ENCODE data around the gene ARHGEF2.
"Not testable (repeated sequence)": the region's sequence is repeated elsewhere in the genome, so short reads cannot be mapped to it uniquely, and the experiment has no call there.

Gene ARHGEF2

DNA sequence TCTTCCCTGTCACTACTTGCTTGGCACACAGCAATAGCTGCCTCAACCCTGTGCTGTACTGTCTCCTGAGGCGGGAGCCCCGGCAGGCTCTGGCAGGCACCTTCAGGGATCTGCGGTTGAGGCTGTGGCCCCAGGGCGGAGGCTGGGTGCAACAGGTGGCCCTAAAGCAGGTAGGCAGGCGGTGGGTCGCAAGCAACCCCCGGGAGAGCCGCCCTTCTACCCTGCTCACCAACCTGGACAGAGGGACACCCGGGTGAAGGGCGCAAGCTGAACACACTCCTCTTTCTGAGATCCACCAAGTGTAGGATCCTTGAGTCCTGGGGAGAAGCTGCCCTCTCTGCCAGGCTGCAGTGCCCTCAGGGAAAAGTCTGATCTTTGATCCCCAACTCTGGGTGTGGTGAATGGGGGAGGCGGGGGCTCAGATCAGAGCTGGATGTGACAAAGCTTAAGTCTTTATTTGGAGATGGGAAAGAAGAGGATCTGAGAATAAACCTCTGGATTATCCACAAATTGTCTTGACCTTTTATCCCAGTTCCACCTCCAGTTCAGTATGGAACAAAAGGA, 35.7 kb downstream of the ARHGEF2 start:
- DNase-seq (ENCODE audit: low read depth in 2 of 2): no peak

DNA sequence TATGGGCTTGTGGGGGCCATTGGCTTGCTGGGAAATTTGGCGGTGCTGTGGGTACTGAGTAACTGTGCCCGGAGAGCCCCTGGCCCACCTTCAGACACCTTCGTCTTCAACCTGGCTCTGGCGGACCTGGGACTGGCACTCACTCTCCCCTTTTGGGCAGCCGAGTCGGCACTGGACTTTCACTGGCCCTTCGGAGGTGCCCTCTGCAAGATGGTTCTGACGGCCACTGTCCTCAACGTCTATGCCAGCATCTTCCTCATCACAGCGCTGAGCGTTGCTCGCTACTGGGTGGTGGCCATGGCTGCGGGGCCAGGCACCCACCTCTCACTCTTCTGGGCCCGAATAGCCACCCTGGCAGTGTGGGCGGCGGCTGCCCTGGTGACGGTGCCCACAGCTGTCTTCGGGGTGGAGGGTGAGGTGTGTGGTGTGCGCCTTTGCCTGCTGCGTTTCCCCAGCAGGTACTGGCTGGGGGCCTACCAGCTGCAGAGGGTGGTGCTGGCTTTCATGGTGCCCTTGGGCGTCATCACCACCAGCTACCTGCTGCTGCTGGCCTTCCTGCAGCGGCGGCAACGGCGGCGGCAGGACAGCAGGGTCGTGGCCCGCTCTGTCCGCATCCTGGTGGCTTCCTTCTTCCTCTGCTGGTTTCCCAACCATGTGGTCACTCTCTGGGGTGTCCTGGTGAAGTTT, 36.4 kb downstream of the ARHGEF2 start:
- DNase-seq (ENCODE audit: low read depth in 2 of 2): no peak

DNA sequence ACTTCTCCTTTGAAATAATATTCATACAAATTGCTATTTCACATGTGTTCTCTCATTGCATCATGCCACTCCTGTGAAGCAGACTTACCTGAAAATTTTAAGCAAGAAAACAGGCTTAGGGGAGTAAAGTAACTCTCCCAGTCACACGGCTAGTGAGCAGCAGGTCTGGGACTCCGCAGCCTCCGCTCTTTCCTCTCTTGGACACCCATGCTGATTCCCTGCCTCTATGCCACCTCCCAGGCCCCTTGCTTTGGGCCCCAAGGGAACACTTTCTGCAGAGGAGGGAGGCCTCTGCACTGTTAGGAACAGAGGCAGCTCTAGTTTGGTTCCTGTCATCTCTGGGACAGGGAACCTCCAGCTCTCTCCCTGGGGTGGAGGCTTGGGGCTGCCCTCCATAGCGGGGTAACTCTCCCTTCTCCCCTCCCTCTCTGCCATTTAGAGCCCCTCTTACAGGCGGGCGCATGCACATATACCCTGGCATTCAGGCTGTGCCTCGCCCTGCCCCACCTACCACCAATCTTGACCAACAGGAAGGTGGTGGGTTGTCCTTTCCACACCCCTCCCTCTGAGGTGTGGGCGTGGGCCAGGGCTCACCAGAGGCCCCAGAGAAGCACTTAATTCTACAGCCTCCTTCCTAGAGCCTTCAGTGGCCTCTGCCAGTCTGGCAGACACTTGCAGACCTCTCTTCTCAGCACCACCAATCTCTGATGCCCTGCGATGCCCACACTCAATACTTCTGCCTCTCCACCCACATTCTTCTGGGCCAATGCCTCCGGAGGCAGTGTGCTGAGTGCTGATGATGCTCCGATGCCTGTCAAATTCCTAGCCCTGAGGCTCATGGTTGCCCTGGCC, 37.1 kb downstream of the ARHGEF2 start, which contains the start of gene RXFP4:
RXFP4 (plus strand) TSS at position 646 of the 852 bp plus-strand sequence; CDS start at position 718, 72 bp downstream.
- no peak for DNase-seq (ENCODE audit: low read depth in 2 of 2)

DNA sequence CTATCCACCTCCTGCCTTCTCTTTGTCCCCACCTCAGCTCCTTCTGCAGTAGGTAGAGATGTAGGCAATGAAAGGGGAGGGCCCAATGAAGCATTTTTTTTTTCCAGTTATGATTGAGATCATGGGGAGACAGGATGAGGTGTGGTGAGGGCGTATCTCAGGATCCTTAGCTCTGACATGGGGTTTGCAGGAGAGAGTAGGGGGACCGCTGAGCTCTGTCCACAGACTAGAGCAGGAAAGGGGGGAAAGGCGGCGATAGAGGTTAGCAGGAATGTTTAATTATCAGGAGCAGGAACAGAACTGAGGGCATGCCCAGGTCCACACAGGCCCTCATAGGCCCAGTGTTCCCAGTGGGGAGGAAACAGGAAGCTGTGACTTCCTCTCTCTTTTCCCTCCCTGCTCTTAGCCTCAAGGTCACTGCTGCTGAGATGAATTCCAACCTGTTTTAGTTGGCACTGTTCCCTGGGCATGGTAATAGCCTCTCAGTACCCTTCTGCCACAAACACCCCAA, 37.8 kb downstream of the ARHGEF2 start:
- DNase-seq (ENCODE audit: low read depth in 2 of 2): no peak

DNA sequence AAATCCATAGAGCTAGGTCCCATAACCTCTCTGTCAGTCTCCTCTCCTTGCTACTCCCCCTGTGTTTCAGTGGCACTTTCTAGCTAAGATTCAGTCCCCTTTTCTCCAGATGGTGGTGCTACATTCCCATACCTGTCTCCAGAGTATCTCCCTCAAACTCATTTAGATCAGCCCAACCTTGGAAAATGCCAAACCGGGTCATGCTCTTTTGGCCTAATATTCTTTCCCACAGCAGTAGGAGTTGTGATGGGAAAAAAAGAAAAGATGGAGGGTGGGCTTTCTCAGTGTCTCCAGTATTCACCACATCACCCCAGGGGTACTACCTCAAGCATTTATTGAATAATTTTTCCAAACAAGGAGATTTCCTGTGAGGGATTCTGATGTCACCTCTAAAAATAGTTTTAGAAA, 40.1 kb downstream of the ARHGEF2 start:
- no peak for DNase-seq (ENCODE audit: low read depth in 2 of 2)

DNA sequence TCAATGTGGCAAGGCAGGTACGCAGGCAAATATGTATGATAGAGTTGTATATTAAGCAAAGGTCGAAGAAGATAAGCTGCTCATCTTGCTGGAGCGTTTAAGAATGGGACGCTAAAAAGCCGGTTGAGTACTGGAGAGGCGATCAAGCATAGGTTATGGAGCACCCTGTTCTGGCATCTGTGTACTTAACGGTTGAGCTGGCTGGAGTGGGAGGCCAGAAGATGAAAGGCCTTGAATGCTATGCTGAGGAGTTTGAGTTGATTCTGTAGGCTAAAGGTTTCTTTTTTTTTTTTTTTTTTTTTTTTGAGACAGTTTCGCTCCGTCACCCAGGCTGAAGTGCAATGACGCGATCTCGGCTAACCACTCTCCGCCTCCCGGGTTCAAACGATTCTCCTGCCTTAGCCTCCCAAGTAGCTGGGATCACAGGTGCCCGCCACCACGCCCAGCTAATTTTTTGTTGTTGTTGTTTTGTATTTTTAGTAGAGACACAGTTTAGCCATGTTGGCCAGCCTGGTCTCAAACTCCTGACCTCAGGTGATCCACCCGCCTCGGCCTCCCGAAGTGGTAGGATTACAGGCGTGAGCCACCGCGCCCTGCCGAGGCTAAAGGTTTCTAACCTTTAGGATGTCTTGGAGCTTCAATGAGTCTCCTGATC, 43.3 kb downstream of the ARHGEF2 start:
- no peak for DNase-seq (ENCODE audit: low read depth in 2 of 2)

DNA sequence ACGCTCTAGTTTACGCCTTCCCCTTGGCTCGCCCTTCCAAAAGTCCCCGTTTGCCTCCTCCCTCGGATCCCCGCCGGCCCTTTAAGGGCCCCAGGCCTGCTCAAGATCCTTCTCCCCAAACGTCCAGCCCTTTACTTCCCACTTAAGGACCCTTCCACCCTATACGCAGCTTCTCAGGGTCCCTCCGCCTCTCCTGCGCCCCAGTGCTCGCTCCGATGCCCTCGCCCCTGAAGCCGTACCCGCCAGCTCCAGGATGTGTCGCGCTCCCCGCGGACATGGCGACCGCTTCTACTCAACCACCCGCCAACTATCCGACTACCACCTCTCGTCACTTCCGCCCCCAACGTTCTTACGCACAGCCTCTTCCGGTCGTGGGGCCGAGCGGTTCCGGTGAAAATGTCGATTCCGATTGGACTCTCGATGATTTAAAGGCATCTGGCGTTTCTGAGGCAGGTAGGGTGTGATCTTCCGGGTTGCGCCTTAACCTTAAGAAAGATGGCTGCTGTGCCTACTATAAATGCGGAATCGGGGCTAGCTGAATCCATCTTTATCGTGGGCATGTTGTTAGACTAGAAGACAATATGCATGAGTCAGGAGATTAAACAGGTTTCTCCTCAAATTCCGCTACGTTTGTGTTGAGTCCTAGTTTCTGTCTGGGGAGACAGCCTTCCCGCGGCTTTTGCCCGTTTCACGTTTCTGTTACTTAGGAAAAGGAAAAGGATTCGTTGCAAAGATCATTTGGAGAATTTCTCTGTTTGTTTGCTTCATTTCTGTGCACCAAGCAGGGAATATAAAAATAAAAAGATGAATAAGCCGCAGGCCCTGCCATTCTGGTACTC, 44.0 kb downstream of the ARHGEF2 start, which contains the start of gene KHDC4:
KHDC4 (minus strand) TSS at position 317 of the 839 bp plus-strand sequence; CDS start at position 277, 40 bp downstream.
- DNase-seq (ENCODE audit: low read depth in 2 of 2): peak; percentile 90 to 91

DNA sequence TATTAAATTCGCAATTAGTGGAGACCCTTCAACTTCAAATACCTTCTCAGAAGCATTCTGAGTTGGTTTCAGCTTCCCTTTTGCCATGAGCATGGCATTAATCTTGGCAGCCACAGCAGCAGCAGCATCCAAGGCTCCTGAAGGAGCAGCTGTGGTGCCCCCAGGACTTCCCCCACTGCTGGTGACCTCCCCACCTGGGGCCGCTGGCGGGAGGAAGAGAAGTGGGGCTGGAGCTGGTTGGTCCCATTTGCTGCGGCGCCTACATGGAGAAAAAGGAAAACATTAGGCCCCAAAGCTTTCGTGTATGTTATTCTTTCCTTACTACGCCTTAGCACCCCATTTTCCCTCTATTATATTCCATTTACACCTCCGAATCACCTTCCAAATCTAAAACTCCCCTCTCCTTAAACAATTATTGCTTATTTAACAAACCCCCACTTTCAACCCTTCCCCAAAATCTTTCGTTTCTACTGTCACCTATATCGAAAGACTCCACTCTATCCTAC, 44.7 kb downstream of the ARHGEF2 start:
- no peak for DNase-seq (ENCODE audit: low read depth in 2 of 2)

DNA sequence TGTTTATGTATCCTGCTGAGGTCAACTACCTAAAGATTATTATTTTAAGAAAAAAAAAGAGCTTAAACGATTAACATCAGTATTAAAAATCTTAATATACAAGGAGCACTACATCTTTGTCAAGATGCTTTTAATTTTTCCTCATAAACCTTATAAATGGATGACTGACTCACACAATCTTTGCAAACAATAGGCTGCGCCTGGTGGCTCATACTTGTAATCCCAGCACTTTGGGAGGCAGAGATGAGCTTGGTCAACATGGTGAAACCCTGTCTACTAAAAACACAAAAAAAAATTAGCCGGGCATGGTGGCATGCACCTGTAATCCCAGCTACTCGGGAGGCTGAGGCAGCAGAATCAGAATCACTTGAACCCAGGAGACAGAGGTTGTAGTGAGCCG, 45.9 kb downstream of the ARHGEF2 start:
- no peak for DNase-seq (ENCODE audit: low read depth in 2 of 2)

DNA sequence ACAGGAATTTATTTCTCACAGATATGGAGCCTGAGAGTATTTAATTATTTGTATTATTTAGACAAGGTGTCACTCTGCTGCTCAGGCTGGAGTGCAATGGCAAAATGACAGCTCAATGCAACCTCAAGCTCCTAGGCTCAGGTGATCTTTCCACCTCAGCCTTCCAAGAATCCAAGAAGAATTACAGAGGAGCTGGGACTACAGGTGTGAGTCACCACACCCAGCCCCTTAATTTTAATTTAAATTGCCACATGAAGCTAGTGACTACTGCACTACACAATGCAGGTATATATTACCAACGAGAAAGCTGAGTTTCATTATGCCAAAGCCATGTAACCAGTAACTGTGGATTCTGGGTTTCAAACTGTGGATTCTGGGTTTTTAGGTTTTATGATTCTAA, 46.3 kb downstream of the ARHGEF2 start:
- DNase-seq (ENCODE audit: low read depth in 2 of 2): no peak

DNA sequence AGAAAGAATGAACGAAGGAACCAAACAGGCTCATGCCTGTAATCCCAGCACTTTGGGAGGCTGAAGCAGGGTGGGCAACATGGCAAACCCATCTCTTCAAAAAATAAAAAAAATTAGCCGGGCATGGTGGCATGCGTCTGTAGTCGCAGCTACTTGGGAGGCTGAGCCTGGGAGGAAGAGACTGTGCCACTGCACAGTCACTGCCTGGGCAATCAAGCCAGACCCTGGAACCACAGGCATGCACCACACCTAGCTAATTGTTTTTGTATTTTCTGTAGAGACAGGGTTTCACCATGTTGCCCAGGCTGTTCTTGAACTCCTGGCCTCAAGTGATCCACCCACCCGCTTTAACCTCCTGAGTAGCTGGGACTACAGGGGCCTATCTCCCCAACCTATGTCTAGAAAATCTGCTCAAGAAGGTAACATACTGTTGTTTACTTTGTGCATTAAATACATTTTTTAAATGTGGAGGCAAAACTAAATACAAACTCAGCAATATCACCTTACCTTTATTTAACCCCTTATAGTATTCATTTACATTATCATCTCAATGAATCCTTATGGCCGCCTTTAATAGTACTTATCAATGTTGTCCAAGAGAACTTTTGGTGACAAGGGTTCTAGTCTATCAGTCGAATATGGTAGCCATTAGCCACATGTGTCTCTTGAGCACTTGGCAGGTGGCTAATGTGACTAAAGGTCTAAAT, 46.9 kb downstream of the ARHGEF2 start:
- no peak for DNase-seq (ENCODE audit: low read depth in 2 of 2)

DNA sequence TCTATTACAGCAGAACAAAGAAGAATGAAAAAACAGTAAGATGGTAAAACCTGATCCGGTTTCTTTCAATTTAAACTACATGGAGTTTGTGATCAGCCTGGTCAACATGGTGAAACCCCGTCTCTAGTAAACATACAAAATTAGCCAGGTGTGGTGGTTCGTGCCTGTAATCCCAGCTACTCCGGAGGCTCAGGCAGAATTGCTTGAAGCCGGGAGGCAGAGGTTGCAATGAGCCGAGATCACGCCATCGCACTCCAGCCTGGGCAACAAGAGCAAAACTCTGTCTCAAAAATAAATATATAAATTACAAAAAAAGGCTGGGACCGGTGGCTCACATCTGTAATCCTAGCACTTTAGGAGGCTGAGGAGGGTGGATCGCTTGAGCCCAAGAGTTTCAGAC, 47.6 kb downstream of the ARHGEF2 start:
- not testable (repeated sequence) for DNase-seq (ENCODE audit: low read depth in 2 of 2)

DNA sequence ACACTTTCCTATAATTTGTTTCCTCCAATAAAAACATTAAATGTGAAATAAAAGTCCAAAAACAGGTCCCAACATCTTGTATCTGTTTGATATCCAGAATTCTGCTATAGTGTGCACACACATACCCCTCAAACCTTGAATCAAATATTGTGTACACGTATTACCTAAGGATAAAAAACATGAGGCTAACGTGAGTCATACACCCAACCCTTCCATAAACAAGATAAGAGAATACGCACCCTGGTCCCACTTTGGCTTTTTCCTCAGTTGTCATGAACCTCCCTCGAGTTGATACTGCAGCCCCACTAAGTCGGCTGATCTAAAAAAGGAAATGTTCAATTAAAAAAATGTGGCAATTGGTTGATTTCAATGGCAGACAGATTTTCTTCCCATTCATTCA, 49.3 kb downstream of the ARHGEF2 start:
- DNase-seq (ENCODE audit: low read depth in 2 of 2): no peak

DNA sequence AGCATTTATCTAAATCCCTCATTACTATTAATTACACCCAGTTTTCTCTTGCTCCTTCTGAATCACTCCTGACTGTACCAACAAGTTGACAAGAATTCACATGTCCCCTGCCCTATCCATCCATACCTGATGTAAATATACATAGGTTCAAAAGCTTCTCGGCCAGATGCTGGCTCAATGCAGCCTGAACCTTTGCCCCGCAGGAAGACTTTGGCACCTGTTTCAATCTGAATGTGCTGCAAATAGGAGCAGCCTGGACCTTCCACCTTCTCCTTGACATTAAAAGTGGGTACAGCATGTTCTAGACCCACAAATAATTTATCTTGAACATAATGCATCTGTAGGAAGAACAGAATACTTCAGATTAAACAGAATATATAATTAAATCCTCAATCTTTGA, 52.8 kb downstream of the ARHGEF2 start:
- no peak for DNase-seq (ENCODE audit: low read depth in 2 of 2)

DNA sequence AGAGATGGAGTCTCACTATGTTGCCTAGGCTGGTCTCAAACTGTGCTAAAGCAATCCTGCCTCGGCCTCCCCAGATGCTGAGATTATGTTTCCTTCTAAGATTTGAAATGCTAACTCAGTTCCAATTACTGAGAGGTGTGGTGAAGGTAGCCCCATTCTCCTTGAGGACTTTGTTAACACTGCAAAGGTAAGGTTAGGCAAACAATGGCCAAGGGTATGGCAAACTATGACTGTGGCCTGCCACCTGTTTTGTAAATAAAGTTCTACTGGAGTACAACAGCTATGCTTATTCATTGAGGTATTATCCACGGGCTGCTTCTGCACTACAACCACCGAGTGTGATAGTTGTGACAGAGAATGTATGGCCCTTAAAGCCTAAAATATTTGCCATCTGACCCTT, 57.6 kb downstream of the ARHGEF2 start:
- DNase-seq (ENCODE audit: low read depth in 2 of 2): no peak

DNA sequence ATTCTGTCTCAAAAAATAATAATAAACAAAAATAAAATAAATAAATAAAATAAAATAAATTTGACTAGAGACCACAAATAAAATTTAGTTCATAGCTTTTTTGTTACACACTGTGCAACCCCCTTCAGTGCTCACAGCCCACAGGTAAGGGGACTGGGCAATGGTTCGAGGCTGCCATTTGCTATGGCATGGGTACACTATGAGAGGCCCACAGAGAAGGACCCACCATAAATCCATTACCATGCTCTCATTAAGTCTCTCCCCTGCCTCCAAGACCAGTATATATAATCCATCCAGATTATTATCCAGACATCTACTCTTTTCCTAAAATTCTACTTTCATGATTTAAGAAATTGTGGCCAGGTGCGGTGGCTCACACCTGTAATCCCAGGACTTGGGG, 58.5 kb downstream of the ARHGEF2 start:
- DNase-seq (ENCODE audit: low read depth in 2 of 2): no peak

DNA sequence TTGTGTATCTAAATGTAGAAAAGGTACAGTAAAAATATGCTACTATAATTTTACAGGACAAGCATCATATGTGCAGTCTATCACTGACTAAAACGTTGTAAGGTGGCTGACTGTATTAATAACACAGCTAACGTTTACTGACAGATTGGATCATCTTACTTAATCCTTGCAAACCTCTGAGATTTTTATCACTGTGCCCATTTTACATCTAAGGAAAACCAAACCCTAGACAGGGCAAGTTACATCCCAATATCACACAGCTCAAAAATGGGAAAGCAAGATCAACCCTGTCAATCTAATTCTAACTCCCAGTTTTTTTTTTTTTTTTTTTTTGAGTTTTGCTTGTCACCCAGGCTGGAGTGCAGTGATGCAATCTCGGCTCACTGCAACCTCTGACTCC, 59.7 kb downstream of the ARHGEF2 start:
- DNase-seq (ENCODE audit: low read depth in 2 of 2): no peak

DNA sequence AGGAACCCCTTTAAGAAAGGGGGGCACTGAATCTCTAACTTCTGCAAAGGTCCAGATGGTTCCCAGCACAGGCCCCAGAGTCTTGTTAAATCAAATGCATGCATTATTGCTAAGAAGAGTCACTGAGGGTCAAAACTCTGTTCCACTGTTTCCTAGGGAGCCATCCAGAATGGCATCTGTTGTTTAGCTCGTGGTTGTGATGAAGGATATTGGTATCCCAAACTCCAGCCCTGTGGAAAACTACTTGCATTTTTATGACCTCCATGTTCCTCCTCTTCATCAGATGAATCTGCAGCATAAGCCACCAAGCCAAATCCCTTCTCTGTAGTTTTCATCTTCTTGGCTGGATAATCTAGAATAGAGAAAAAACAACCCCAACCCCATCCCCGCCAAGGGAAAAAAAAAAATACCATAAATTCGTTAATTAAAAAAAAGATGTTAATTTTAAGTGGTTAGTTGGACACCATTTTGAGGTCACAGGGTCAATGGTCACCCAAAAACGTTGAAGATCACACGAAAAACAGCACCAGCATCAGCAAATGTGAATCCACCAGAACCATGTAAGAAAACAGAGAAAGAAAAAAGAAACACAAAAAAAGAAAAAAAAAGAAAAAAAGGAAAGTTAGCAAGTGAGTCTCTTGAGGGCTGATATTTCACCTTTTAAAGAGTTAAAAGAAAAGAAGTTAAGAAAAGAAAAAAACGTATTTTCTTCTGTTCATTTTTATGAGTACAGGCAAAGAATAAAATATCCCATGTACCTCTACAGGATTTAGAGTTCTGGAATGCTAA, 64.2 kb downstream of the ARHGEF2 start:
- no peak for DNase-seq (ENCODE audit: low read depth in 2 of 2)

DNA sequence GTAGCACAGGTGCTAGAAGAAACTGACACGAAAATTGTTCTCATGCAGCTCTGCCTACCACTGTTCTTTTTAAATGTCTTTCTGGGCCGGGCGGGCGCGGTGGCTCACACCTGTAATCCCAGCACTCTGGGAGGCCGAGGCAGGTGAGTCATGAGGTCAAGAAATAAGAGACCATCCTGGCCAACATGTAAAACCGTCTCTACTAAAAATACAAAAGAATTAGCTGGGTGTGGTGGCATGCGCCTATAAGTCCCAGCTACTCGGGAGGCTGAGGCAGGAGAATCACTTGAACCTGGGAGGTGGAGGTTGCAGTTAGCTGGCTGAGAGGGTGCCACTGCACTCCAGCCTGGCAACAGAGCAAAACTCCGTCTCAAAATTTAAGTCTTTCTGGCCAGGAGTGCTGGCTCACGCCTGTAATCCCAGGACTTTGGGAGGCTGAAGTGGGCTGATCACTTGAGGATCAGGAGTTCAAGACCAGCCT, 66.3 kb downstream of the ARHGEF2 start:
- no peak for DNase-seq (ENCODE audit: low read depth in 2 of 2)

All from stimulated activated CD8-positive, alpha-beta memory T cell treated with anti-CD3 and anti-CD28 coated beads, Interleukin-7, amount 100 ng/mL, for 4 hours (primary cell).